Measurements from ENCODE around the gene SF3B6.

DNA sequence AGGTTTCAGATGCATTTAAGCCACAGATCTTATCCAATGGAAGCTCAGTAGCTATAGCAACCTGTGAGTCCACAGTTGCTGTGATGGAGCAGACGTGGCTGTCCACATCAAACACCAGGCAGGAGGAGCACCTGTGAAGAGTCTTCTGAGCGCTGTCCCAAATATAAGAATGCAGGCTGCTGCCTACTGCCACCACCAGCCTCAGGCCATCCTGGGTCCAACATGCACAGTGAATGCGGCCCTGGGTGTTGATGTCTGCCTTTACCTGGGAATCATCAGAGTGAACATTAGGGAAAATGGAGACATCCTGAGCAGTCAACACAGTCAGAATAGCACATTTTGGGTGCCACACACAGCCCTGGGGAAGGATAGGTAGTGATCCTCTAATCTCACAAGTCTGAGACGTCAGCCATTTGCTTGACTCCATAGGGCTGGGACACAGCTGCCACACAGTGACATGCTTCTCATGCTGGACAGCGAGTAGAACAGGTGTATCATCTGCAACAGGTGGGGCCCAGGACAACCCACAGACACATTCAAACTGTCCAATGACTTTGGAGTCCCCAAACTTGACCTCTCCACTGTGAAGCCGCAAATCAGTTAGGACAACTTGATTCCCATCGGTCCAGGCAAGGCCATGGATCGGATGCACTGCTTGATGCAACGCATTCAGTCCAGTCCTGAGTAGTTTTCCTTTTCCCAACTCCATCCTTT is 37.2 kb downstream of the SF3B6 start:
- TF ChIP-seq, protein P1, sequence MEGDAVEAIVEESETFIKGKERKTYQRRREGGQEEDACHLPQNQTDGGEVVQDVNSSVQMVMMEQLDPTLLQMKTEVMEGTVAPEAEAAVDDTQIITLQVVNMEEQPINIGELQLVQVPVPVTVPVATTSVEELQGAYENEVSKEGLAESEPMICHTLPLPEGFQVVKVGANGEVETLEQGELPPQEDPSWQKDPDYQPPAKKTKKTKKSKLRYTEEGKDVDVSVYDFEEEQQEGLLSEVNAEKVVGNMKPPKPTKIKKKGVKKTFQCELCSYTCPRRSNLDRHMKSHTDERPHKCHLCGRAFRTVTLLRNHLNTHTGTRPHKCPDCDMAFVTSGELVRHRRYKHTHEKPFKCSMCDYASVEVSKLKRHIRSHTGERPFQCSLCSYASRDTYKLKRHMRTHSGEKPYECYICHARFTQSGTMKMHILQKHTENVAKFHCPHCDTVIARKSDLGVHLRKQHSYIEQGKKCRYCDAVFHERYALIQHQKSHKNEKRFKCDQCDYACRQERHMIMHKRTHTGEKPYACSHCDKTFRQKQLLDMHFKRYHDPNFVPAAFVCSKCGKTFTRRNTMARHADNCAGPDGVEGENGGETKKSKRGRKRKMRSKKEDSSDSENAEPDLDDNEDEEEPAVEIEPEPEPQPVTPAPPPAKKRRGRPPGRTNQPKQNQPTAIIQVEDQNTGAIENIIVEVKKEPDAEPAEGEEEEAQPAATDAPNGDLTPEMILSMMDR (IDR thresholded peaks at IDR 0.05) = no peak
- TF ChIP-seq POLR2A (IDR thresholded peaks at IDR 0.05) (no peak), EP300 (IDR thresholded peaks at IDR 0.05) (no peak)

Data from tibial nerve (tissue), 4 donors.